Epithelial cell of proximal tubule (primary cell): ENCODE measurements around the gene IL11. TPM values are rescaled to one million over a fixed set of nuclear protein-coding genes. Genes with fewer than 3 reads are reported as not detected.

ENCODE experiments used
- DNase-seq: peaks from one replicate; pipeline ENCODE4 v3.0.0-alpha.2; 2011; ENCODE audit warnings: low read depth
- H3K4me3 ChIP-seq: 2 replicates; pipeline ENCODE4 v1.5.1; 2011; ENCODE audit warnings: low read depth, mild to moderate bottlenecking, low read length
- CTCF ChIP-seq: conservative IDR thresholded peaks from 2 replicates; pipeline ENCODE4 v1.5.1; 2012; ENCODE audit warnings: low read depth, mild to moderate bottlenecking, low read length
- total RNA-seq: library from RNA; depleted of rRNA; stranded (reverse); fragments of >200 nt; gene quantifications from 2 replicates; pipeline ENCODE4 v1.2.3, GENCODE V29; 2015

IL11 gene
- total RNA-seq, 1 donor from 2014 or later = 31.0 TPM

DNA sequence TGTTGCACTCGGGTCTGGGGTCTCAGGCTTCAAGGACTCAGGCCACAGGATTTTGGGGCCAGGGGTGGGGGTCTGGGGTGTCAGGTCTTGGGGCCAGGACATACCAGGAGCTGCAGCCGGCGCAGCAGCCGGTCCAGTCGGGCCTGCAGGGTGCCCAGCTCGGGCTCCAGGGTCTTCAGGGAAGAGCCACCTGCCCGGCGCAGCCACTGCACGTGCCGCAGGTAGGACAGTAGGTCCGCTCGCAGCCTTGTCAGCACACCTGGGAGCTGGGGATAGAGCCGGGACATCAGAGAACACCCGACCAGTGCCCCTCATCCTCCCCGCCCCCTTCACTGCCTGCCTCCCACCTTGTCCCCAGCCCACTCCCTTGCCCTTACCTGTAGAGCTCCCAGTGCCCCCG lies 2.2 kb downstream of the IL11 start:
- TF ChIP-seq CTCF = no peak
- no peak overlapping the region for H3K4me3 ChIP-seq
- DNase-seq = no peak

- no peak for TF ChIP-seq CTCF
- no peak for DNase-seq
- no peak overlapping the region for H3K4me3 ChIP-seq
These were observed 3.5 kb downstream of the IL11 start for GRCh38 chr19:55366790-55367189.

DNA sequence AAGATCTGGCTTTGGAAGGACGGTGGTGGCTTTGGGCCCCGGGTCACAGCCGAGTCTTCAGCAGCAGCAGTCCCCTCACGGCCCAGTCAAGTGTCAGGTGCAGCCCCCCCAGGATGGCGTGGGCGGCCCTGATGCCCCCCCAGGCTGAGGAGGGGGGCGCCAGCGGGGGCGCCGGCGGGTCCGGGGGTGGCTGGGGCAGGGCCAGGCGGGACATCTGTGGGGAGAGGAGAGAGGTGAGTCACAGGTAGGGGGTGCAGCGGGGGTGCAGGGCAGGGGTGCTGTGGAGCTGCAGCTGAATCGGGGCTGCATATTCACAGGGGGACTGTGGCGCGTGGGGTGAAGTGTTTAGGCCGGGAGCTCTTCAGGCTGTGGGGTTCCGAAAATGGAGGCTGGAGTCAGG lies 4.3 kb downstream of the IL11 start:
- no peak for TF ChIP-seq CTCF
- DNase-seq = no peak
- no peak overlapping the region for H3K4me3 ChIP-seq

DNA sequence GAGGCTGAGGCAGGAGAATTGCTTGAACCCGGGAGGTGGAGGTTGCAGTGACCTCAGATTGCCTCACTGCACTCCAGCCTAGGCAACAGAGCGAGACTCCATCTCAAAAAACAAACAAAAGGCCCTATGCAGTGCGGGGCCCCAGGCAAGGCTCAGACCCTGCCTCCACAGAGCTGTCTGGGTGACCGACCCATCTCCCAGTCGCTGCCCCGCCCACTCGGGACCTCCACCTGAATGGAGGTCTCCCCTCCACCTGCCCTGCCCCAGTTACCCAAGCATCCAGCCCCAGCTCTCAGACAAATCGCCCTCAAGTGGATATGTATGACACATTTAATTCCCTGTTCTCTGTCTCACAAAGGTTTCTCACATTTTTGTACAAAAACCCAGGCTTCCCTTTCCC lies 5.0 kb downstream of the IL11 start:
- no peak for TF ChIP-seq CTCF
- DNase-seq = no peak
- H3K4me3 ChIP-seq = no peak overlapping the region

DNA sequence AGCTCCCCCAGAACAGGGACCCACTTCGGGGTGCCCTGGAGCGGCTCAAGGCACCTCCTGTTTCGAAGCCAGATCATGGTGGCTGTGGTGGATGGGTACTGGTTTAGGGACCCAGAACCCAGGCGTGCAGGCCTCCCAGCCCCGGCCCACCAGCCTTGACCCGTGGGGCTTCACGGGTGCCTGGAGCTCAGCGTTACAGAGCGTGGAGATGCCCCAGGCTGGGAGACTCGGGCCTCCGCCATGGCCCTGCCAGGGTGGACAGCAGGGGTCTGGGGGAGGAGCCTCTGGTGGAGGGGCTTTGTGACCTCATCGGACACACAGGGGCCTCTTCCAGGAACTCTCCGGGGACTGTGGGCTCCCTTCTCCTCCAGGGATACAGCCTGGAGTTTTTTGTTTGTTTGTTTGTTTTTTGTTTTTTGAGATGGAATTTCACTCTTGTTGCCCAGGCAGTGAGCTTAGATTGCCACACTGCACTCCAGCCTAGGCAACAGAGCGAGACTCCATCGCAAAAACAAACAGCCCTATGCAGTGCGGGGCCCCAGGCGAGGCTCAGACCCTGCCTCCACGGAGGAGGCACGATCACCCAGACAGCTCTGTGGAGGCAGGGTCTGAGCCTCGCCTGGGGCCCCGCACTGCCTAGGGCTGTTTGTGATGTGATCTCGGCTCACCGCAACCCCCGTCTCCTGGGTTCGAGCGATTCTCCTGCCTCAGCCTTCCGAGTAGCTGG lies 7.1 kb downstream of the IL11 start, which contains the start of gene GARIN5B:
Gene GARIN5B (minus strand): TSS at position 271 of the 727 bp plus-strand sequence. CDS start 194 bp downstream, at position 77.
- TF ChIP-seq CTCF = no peak
- no peak within 1 kb of the TSS for H3K4me3 ChIP-seq
- no peak for DNase-seq

DNA sequence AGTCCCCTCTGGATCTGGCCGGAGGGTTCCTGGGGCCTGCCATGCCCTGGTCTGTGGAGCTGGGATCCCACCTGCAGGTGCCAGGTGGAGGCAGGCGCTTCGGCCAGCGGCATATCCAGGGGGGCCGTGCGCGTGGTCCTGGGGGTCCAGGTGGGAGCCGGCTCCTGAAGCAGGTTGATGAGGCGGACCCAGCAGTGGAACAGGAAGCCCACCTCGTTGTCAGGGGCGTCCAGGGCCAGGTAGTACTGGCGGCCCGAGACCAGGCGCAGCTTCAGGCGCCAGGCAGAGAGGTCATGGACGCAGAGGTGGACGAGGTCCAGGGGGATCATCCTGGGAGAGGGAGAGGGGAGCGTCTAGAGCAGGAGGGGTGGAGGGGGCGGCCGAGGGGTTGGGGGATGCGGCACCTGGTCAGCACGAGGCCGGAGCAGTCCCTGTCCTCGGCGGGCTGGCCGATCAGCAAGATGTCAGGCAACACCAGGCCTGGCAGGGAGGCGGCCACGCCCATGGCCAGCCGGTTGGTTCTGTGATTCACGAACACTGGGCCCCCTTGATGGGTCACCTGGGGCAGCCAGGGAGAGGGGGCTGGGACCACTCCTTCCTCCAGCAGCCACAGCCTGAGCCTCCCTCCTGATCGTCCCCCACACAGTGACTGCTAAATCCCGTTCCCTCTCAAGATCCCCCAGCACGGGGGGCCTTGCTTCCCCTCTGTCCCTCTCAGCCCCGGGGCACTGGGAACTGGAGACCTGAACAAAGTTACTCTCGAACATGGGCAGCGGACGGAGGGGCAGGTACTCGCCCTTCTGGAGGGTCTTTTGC lies 7.9 kb downstream of the IL11 start:
- H3K4me3 ChIP-seq = no peak overlapping the region
- no peak for DNase-seq
- no peak for TF ChIP-seq CTCF
